Thyroid gland (tissue), 4 donors: ENCODE results near the gene APP. TPM values are rescaled to one million over a fixed set of nuclear protein-coding genes. Genes with fewer than 3 reads are reported as not detected.

Experiments
- DNase-seq, 2 donors: peaks; one replicate each; pipeline ENCODE4 v3.0.0-alpha.2; 2019
- H3K27ac ChIP-seq, 3 donors: fragments of 200-600 bp; sonication (generic); 1 replicate in 2 of 3; 2 replicates in 1 of 3; pipeline ENCODE4 v1.5.1; 2016 to 2019; ENCODE audit warnings: mild to moderate bottlenecking in 1 of 3, moderate library complexity in 1 of 3
- H3K27me3 ChIP-seq: fragments of 200-600 bp; sonication (generic); one replicate; pipeline ENCODE4 v1.5.1; 2019
- H3K36me3 ChIP-seq, 2 donors: fragments of 200-600 bp; sonication (generic); one replicate each; pipeline ENCODE4 v1.5.1; 2016 to 2019
- H3K4me1 ChIP-seq, 2 donors: fragments of 200-600 bp; sonication (generic); one replicate each; pipeline ENCODE4 v1.5.1; 2017 to 2019
- H3K4me3 ChIP-seq, 3 donors: fragments of 200-600 bp; sonication (generic); replicated peaks in 1 of 3; 1 replicate in 2 of 3; 2 replicates in 1 of 3; pipeline ENCODE4 v1.5.1; 2016; ENCODE audit warnings: mild to moderate bottlenecking in 1 of 3
- H3K9me3 ChIP-seq: fragments of 200-600 bp; sonication (generic); one replicate; pipeline ENCODE4 v1.5.1; 2017
- POLR2A ChIP-seq, 2 donors: fragments of 450-650 bp; IDR thresholded peaks; one replicate each; pipeline ENCODE4 v1.6.1; 2017; ENCODE audit warnings: antibody characterized with exemption in 2 of 2, mild to moderate bottlenecking in 2 of 2, moderate library complexity in 1 of 2
- whole genome bisulfite sequencing, 2 donors: methylation state at CpG; one replicate each; pipeline ENCODE4 v1.1.5; 2017; 5-methylcytosine and 5-hydroxymethylcytosine counted together
- intact Hi-C: fragments of 100-400 bp; cut with DNase I; formaldehyde crosslinking; loops from one replicate; pipeline ENCODE4 v1.15.1; 2023
- total RNA-seq, 4 donors: library from RNA; depleted of rRNA; stranded (reverse); fragments of >200 nt; gene quantifications; one replicate each; pipeline ENCODE4 v1.2.3, GENCODE V29; 2016
- TF ChIP-seq, protein P1 (sequence below), 6 experiments: fragments of 200-600 bp in 3 of 6; fragments of 450-650 bp in 3 of 6; sonication (generic) in 3 of 6; IDR thresholded peaks; one replicate each; pipeline ENCODE4 v1.5.1; 2016 to 2019; ENCODE audit warnings: antibody characterized with exemption in 6 of 6, mild to moderate bottlenecking in 2 of 6, inconsistent platforms in 1 of 6, moderate library complexity in 1 of 6

Gene APP
- total RNA-seq, 4 donors from 2014 or later = 513 to 716 (median 676) TPM

DNA sequence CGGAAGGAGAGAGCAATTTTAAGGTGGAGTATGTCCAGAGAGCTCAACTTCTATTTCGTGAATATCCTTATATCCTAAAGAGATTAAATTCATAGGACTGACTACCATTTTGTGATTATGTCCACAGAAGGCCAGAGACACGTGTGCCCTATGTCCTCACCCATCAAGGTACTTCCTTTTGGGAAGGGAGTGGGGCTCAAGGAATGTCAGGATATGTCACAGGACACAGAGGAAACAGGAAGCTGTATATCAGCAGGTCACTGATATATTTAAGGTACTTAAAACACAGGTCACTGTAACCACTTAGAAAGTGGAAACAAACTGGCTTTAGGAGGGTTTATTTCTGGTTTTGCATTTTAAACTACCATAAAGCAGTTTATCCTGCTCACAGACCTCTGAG is 184.6 kb downstream of the APP start:
- no peaks in the 10 kb centered on the region for H3K9me3 ChIP-seq
- intact Hi-C loops = no loop called here
- H3K27me3 ChIP-seq = no peaks in the 10 kb centered on the region
- peak overlapping the region in 1 of 3 donors; percentile 3 for H3K27ac ChIP-seq
- H3K4me3 ChIP-seq = no peak overlapping the region
- H3K36me3 ChIP-seq = peaks cover 3 to 8% of the 10 kb centered on the region in 2 donors
- no peak for TF ChIP-seq POLR2A (IDR thresholded peaks at IDR 0.05)
- TF ChIP-seq, protein P1, sequence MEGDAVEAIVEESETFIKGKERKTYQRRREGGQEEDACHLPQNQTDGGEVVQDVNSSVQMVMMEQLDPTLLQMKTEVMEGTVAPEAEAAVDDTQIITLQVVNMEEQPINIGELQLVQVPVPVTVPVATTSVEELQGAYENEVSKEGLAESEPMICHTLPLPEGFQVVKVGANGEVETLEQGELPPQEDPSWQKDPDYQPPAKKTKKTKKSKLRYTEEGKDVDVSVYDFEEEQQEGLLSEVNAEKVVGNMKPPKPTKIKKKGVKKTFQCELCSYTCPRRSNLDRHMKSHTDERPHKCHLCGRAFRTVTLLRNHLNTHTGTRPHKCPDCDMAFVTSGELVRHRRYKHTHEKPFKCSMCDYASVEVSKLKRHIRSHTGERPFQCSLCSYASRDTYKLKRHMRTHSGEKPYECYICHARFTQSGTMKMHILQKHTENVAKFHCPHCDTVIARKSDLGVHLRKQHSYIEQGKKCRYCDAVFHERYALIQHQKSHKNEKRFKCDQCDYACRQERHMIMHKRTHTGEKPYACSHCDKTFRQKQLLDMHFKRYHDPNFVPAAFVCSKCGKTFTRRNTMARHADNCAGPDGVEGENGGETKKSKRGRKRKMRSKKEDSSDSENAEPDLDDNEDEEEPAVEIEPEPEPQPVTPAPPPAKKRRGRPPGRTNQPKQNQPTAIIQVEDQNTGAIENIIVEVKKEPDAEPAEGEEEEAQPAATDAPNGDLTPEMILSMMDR (IDR thresholded peaks at IDR 0.05) = no peak
- 78 to 87% methylated on average over 3 of the region's 3 CpGs for WGBS, 2 donors
- no peak for DNase-seq
- no peaks in the 10 kb centered on the region for H3K4me1 ChIP-seq

DNA sequence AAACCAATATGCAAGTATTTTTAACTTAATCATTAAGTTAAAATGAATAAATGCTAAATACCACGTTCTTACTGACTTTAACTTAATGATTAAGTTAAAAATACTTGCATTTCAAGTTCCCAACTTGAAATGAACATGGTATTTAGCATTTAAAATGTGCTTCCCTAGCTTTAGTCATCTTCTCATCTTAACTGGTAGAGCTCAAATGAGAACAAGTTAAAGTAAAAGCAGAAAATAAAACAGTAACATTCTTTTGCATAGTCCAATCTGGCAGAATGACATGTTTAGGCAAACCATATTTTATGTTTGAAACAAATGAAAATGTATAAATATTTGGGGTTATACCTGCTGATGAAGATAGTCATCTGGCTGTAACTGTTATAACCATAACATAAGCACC is 186.0 kb downstream of the APP start:
- no peak for DNase-seq
- Histone ChIP-seq H3K9me3 (no peaks in the 10 kb centered on the region), H3K36me3 (peaks cover 3 to 8% of the 10 kb centered on the region in 2 donors), H3K27ac (no peak overlapping the region), H3K4me3 (no peak overlapping the region), H3K4me1 (no peaks in the 10 kb centered on the region), H3K27me3 (no peaks in the 10 kb centered on the region)
- 89% methylated on average over 1 of the region's 1 CpG for WGBS, 2 donors
- no peak for TF ChIP-seq POLR2A (IDR thresholded peaks at IDR 0.05)
- TF ChIP-seq, protein P1 (IDR thresholded peaks at IDR 0.05) = no peak
- intact Hi-C loops = no loop called here

DNA sequence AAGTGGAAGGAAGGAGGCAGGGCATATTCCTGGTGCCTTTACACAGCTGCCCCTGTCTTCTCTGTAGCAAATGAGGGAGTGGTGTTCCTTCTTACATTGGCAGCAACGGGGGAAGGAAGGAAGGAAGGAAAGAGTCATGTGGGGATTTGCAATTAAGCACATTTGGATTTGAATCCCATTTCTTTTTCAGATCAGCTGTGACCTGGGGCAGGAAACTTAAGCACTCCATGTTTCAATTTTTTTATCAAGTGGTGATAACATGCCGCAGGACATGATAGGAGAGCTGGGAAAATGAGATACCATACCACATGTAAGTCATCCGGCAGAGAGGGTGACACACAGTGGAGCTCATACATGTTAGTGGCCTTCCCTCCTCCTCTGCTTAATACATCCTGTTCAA is 186.8 kb downstream of the APP start:
- H3K4me3 ChIP-seq = no peak overlapping the region
- TF ChIP-seq, protein P1 (IDR thresholded peaks at IDR 0.05) = no peak
- no peak for TF ChIP-seq POLR2A (IDR thresholded peaks at IDR 0.05)
- no peak for DNase-seq
- intact Hi-C loops = no loop called here
- no peaks in the 10 kb centered on the region for H3K9me3 ChIP-seq
- H3K36me3 ChIP-seq = peaks cover 3 to 8% of the 10 kb centered on the region in 2 donors
- WGBS, 2 donors = 58 to 73% methylated on average over 3 of the region's 3 CpGs
- H3K27ac ChIP-seq = no peak overlapping the region
- no peaks in the 10 kb centered on the region for H3K27me3 ChIP-seq
- H3K4me1 ChIP-seq = no peaks in the 10 kb centered on the region

DNA sequence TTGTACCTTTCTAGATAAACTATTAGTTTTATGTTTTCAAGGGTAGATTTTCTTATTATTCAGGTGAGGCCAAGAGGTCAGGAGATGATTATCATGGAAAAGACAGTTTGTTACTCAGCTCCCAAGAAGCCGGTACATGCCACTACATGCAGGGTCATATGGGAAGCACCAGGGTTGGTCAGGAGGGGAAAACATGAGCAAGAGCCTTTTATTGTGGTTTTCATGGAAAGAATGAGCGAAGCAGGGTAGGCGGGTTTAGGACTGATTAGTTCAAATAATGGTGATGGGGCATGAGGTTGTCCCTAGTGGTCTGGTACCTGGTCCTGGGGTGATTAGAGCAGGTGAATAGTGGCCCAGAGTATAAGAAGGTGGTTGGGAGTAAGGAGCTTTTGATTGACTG is 189.9 kb downstream of the APP start:
- Histone ChIP-seq H3K27ac (peak overlapping the region in 1 of 3 donors; percentile 6), H3K4me1 (no peaks in the 10 kb centered on the region), H3K9me3 (no peaks in the 10 kb centered on the region), H3K4me3 (no peak overlapping the region), H3K36me3 (peaks cover 3 to 8% of the 10 kb centered on the region in 2 donors), H3K27me3 (no peaks in the 10 kb centered on the region)
- intact Hi-C loops = no loop called here
- WGBS, 2 donors = 92 to 96% methylated on average over 3 of the region's 3 CpGs
- DNase-seq = no peak
- TF ChIP-seq POLR2A (IDR thresholded peaks at IDR 0.05) = no peak
- TF ChIP-seq, protein P1 (IDR thresholded peaks at IDR 0.05) = no peak

DNA sequence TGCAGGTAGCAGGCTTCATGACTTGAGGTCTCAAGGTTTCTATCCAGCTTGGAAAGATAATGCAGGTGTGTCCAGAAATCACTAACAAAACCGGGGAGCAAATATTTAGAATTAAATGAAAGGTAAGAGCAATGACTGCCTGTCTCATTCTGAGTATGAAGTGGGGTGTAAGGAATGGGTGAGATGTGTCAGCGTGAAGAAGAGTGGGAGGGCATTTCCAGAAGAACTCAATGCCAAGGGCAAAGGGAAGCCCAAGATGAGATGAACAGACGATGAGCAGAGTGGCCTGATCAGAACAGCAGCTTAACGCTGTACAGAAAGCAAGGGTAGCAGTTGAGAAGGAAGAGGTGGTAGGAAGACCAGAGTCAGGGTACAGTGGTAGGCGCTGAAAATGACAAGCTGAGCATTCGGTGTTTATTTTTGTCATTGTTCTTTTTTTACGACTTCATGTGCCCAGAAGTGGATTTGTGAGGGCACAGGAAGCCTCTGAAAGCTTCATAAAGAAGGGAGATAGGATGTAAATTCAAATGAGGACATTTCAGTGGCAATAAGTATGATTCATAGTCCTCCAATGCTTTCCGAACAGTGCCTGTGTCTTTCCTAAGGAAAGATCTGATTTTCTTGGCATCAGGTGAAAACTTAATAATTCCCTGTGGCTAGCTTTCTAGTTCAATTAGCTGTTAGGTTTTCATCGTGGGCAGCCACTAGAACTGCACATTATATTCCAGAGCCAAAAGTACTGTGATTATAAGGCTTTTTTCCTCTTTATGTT is 190.5 kb downstream of the APP start:
- intact Hi-C loops = no loop called here
- peaks cover 5 to 8% of the 10 kb centered on the region in 2 donors for H3K36me3 ChIP-seq
- H3K27ac ChIP-seq = peak overlapping the region in 1 of 3 donors; percentile 6

More for the DNA sequence above, 190.5 kb downstream of the APP start:
- Histone ChIP-seq H3K27me3 (no peaks in the 10 kb centered on the region), H3K9me3 (no peaks in the 10 kb centered on the region), H3K4me3 (no peak overlapping the region), H3K4me1 (no peaks in the 10 kb centered on the region)
- 74 to 84% methylated on average over 9 of the region's 9 CpGs for WGBS, 2 donors
- DNase-seq = no peak
- TF ChIP-seq POLR2A (IDR thresholded peaks at IDR 0.05) = no peak
- TF ChIP-seq, protein P1 (IDR thresholded peaks at IDR 0.05) = no peak
